ENCODE data around the gene CCDC144A.
"Not testable (repeated sequence)": the region's sequence is repeated elsewhere in the genome, so short reads cannot be mapped to it uniquely, and the experiment has no call there.

CCDC144A gene

GRCh38 chr17:16676676-16677268 is 13.3 kb upstream of the CCDC144A start:
- TF ChIP-seq CTCF (IDR thresholded peaks at IDR 0.05; ENCODE audit: borderline replicate concordance, insufficient read depth, low read depth, low read length) = no peak
- H3K4me3 ChIP-seq (ENCODE audit: low read depth, low read length) = no peak overlapping the region

GRCh38 chr17:16683290-16684138 is 6.5 kb upstream of the CCDC144A start:
- H3K4me3 ChIP-seq (ENCODE audit: low read depth, low read length) = not testable (repeated sequence)

- H3K4me3 ChIP-seq (ENCODE audit: low read depth, low read length) = not testable (repeated sequence)
Observed at GRCh38 chr17:16686019-16686418, 4.0 kb upstream of the CCDC144A start.

- not testable (repeated sequence) for H3K4me3 ChIP-seq (ENCODE audit: low read depth, low read length)
Observed at GRCh38 chr17:16687151-16687550, 2.9 kb upstream of the CCDC144A start.

GRCh38 chr17:16690447-16690846 is 406 bp downstream of the CCDC144A start:
- not testable (repeated sequence) for H3K4me3 ChIP-seq (ENCODE audit: low read depth, low read length)

GRCh38 chr17:16697603-16698002 is 7.6 kb downstream of the CCDC144A start:
- H3K4me3 ChIP-seq (ENCODE audit: low read depth, low read length) = not testable (repeated sequence)

- H3K4me3 ChIP-seq (ENCODE audit: low read depth, low read length) = not testable (repeated sequence)
Observed at GRCh38 chr17:16745492-16746203, 55.6 kb downstream of the CCDC144A start.

- not testable (repeated sequence) for H3K4me3 ChIP-seq (ENCODE audit: low read depth, low read length)
Observed at GRCh38 chr17:16746571-16746970, 56.5 kb downstream of the CCDC144A start.

GRCh38 chr17:16750515-16750914 is 60.5 kb downstream of the CCDC144A start:
- not testable (repeated sequence) for H3K4me3 ChIP-seq (ENCODE audit: low read depth, low read length)

GRCh38 chr17:16751224-16751923 is 61.3 kb downstream of the CCDC144A start:
- not testable (repeated sequence) for H3K4me3 ChIP-seq (ENCODE audit: low read depth, low read length)
- TF ChIP-seq CTCF (IDR thresholded peaks at IDR 0.05; ENCODE audit: borderline replicate concordance, insufficient read depth, low read depth, low read length) = peak; percentile 45

- not testable (repeated sequence) for H3K4me3 ChIP-seq (ENCODE audit: low read depth, low read length)
Observed at GRCh38 chr17:16751924-16752287, 61.9 kb downstream of the CCDC144A start.

- not testable (repeated sequence) for H3K4me3 ChIP-seq (ENCODE audit: low read depth, low read length)
Observed at GRCh38 chr17:16757520-16757919, 67.5 kb downstream of the CCDC144A start.

GRCh38 chr17:16758177-16758576 is 68.1 kb downstream of the CCDC144A start:
- H3K4me3 ChIP-seq (ENCODE audit: low read depth, low read length) = not testable (repeated sequence)

- not testable (repeated sequence) for H3K4me3 ChIP-seq (ENCODE audit: low read depth, low read length)
Observed at GRCh38 chr17:16768290-16769175, 78.5 kb downstream of the CCDC144A start.

- H3K4me3 ChIP-seq (ENCODE audit: low read depth, low read length) = not testable (repeated sequence)
Observed at GRCh38 chr17:16772394-16773145, 82.5 kb downstream of the CCDC144A start.

- H3K4me3 ChIP-seq (ENCODE audit: low read depth, low read length) = not testable (repeated sequence)
Observed at GRCh38 chr17:16773146-16773522, 83.1 kb downstream of the CCDC144A start.

Measured in GM12875 (cell line).